ENCODE data around the gene DROSHA. TPM values are rescaled to one million over a fixed set of nuclear protein-coding genes. Genes with fewer than 3 reads are reported as not detected.

The DROSHA gene
- total and polyA plus RNA-seq, 4 experiments from 2014 or later, result 8.8 to 92.6 (median 50.7) TPM

DNA sequence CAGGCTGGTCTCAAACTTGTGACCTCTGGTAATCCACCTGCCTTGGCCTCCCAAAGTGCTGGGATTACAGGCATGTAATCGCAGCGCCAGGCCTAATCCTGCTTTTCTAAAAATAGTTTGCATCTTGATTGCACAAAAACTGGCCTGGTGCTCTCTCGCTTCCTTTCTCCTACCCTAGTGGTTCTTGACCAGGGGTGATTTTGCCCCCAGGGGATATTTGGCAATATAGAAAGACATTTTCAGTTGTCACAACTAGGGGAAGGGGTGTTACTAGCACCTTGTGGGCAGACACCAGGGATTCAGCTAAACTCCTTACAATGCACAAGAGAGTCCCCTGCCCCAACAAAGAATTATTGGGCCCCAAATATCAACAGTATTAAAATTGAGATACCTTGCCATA, 139.8 kb downstream of the DROSHA start:
- no peaks in the 10 kb centered on the region for H3K36me3 Mint-ChIP-seq
- H3K4me3 Mint-ChIP-seq, result no peak overlapping the region
- POLR2A ChIA-PET (ENCODE audit: partially characterized antibody), result no interaction called here
- Histone ChIP-seq H3K27me3 (ENCODE audit: insufficient read depth, low read length) (no peaks in the 10 kb centered on the region), H3K36me3 (ENCODE audit: insufficient read depth, low read length) (no peaks in the 10 kb centered on the region), H3K4me1 (ENCODE audit: insufficient read depth, low read length) (no peaks in the 10 kb centered on the region), H3K4me3 (ENCODE audit: low read length in 2 of 2) (no peak overlapping the region), H3K27ac (ENCODE audit: low read depth, low read length) (no peak overlapping the region), H3K9me3 (ENCODE audit: control insufficient read depth in 1 of 2, low read length in 2 of 2) (no peaks in the 10 kb centered on the region)
- no peaks in the 10 kb centered on the region for H3K4me1 Mint-ChIP-seq
- CTCF ChIA-PET (ENCODE audit: partially characterized antibody), result no interaction called here
- H3K9me3 Mint-ChIP-seq, result peaks cover 0 to 21% (median 13%) of the 10 kb centered on the region in 8 donors
- intact Hi-C loops (cut with micrococcal nuclease), result no loop called here
- H3K27ac Mint-ChIP-seq, result no peak overlapping the region
- no peaks in the 10 kb centered on the region for H3K27me3 Mint-ChIP-seq
- DNase-seq, result no peak

- Histone ChIP-seq H3K9me3 (ENCODE audit: control insufficient read depth in 1 of 2, low read length in 2 of 2) (no peaks in the 10 kb centered on the region), H3K27me3 (ENCODE audit: insufficient read depth, low read length) (no peaks in the 10 kb centered on the region), H3K36me3 (ENCODE audit: insufficient read depth, low read length) (no peaks in the 10 kb centered on the region), H3K27ac (ENCODE audit: low read depth, low read length) (no peak overlapping the region), H3K4me3 (ENCODE audit: low read length in 2 of 2) (no peak overlapping the region), H3K4me1 (ENCODE audit: insufficient read depth, low read length) (no peaks in the 10 kb centered on the region)
- intact Hi-C loops (cut with micrococcal nuclease), result no loop called here
- POLR2A ChIA-PET (ENCODE audit: partially characterized antibody), result no interaction called here
- Mint-ChIP-seq H3K27me3 (no peaks in the 10 kb centered on the region), H3K9me3 (peaks cover 0 to 21% (median 15%) of the 10 kb centered on the region in 8 donors), H3K4me1 (no peaks in the 10 kb centered on the region), H3K36me3 (no peaks in the 10 kb centered on the region), H3K27ac (no peak overlapping the region), H3K4me3 (no peak overlapping the region)
- CTCF ChIA-PET (ENCODE audit: partially characterized antibody), result no interaction called here
- DNase-seq, result no peak
Observed at GRCh38 chr5:31390256-31390655, 141.6 kb downstream of the DROSHA start.

- H3K4me3 ChIP-seq (ENCODE audit: low read length in 2 of 2), result no peak overlapping the region
- intact Hi-C loops (cut with micrococcal nuclease), result no loop called here
Observed at GRCh38 chr5:31385774-31386537, 145.9 kb downstream of the DROSHA start.

GRCh38 chr5:31383734-31384133, 148.2 kb downstream of the DROSHA start:
- H3K4me1 Mint-ChIP-seq, result no peaks in the 10 kb centered on the region
- POLR2A ChIA-PET (ENCODE audit: partially characterized antibody), result no interaction called here
- no peak for DNase-seq
- Histone ChIP-seq H3K27ac (ENCODE audit: low read depth, low read length) (no peak overlapping the region), H3K36me3 (ENCODE audit: insufficient read depth, low read length) (no peaks in the 10 kb centered on the region), H3K9me3 (ENCODE audit: control insufficient read depth in 1 of 2, low read length in 2 of 2) (no peaks in the 10 kb centered on the region), H3K4me1 (ENCODE audit: insufficient read depth, low read length) (no peaks in the 10 kb centered on the region), H3K4me3 (ENCODE audit: low read length in 2 of 2) (no peak overlapping the region), H3K27me3 (ENCODE audit: insufficient read depth, low read length) (no peaks in the 10 kb centered on the region)
- no peak overlapping the region for H3K4me3 Mint-ChIP-seq
- no peak overlapping the region for H3K27ac Mint-ChIP-seq
- H3K9me3 Mint-ChIP-seq, result peaks cover 0 to 16% (median 7%) of the 10 kb centered on the region in 8 donors
- CTCF ChIA-PET (ENCODE audit: partially characterized antibody), result interaction anchor here (0.9 kb wide), 1 partner anchor 10 kb away, joined by 4 read pairs; no protein-coding TSS in a partner anchor
- peaks cover 13 to 17% of the 10 kb centered on the region in 2 donors for H3K27me3 Mint-ChIP-seq
- intact Hi-C loops (cut with micrococcal nuclease), result no loop called here
- no peaks in the 10 kb centered on the region for H3K36me3 Mint-ChIP-seq

More at GRCh38 chr5:31385774-31386537, 145.9 kb downstream of the DROSHA start:
- no peaks in the 10 kb centered on the region for H3K9me3 ChIP-seq (ENCODE audit: control insufficient read depth in 1 of 2, low read length in 2 of 2)
- Mint-ChIP-seq H3K27ac (no peak overlapping the region), H3K27me3 (peaks cover 12 to 14% of the 10 kb centered on the region in 2 donors), H3K4me3 (no peak overlapping the region), H3K36me3 (no peaks in the 10 kb centered on the region), H3K9me3 (peaks cover 0 to 21% (median 15%) of the 10 kb centered on the region in 8 donors), H3K4me1 (no peaks in the 10 kb centered on the region)
- H3K27me3 ChIP-seq (ENCODE audit: insufficient read depth, low read length), result no peaks in the 10 kb centered on the region
- no peak overlapping the region for H3K27ac ChIP-seq (ENCODE audit: low read depth, low read length)
- no peaks in the 10 kb centered on the region for H3K36me3 ChIP-seq (ENCODE audit: insufficient read depth, low read length)
- ChIA-PET CTCF (ENCODE audit: partially characterized antibody) (no interaction called here), POLR2A (ENCODE audit: partially characterized antibody) (no interaction called here)
- no peak for DNase-seq
- no peaks in the 10 kb centered on the region for H3K4me1 ChIP-seq (ENCODE audit: insufficient read depth, low read length)

- POLR2A ChIA-PET (ENCODE audit: partially characterized antibody), result no interaction called here
- H3K27ac Mint-ChIP-seq, result no peak overlapping the region
- intact Hi-C loops (cut with micrococcal nuclease), result no loop called here
- H3K27me3 Mint-ChIP-seq, result peaks cover 13 to 17% of the 10 kb centered on the region in 2 donors
- DNase-seq, result no peak
- no peaks in the 10 kb centered on the region for H3K36me3 ChIP-seq (ENCODE audit: insufficient read depth, low read length)
- H3K27ac ChIP-seq (ENCODE audit: low read depth, low read length), result no peak overlapping the region
- H3K4me1 Mint-ChIP-seq, result no peaks in the 10 kb centered on the region
- H3K4me3 Mint-ChIP-seq, result no peak overlapping the region
- H3K36me3 Mint-ChIP-seq, result no peaks in the 10 kb centered on the region
- CTCF ChIA-PET (ENCODE audit: partially characterized antibody), result no interaction called here
- no peaks in the 10 kb centered on the region for H3K27me3 ChIP-seq (ENCODE audit: insufficient read depth, low read length)
- H3K4me1 ChIP-seq (ENCODE audit: insufficient read depth, low read length), result no peaks in the 10 kb centered on the region
- no peak overlapping the region for H3K4me3 ChIP-seq (ENCODE audit: low read length in 2 of 2)
- peaks cover 0 to 5% (median 2%) of the 10 kb centered on the region in 8 donors for H3K9me3 Mint-ChIP-seq
- H3K9me3 ChIP-seq (ENCODE audit: control insufficient read depth in 1 of 2, low read length in 2 of 2), result no peaks in the 10 kb centered on the region
Observed at GRCh38 chr5:31382051-31382878, 149.6 kb downstream of the DROSHA start.

- Mint-ChIP-seq H3K9me3 (peaks cover 0 to 4% (median 0%) of the 10 kb centered on the region in 8 donors), H3K4me1 (no peaks in the 10 kb centered on the region), H3K27me3 (peaks cover 13 to 17% of the 10 kb centered on the region in 2 donors), H3K4me3 (no peak overlapping the region), H3K36me3 (no peaks in the 10 kb centered on the region), H3K27ac (no peak overlapping the region)
- no peaks in the 10 kb centered on the region for H3K27me3 ChIP-seq (ENCODE audit: insufficient read depth, low read length)
- ChIA-PET POLR2A (ENCODE audit: partially characterized antibody) (no interaction called here), CTCF (ENCODE audit: partially characterized antibody) (no interaction called here)
- no peaks in the 10 kb centered on the region for H3K4me1 ChIP-seq (ENCODE audit: insufficient read depth, low read length)
- H3K4me3 ChIP-seq (ENCODE audit: low read length in 2 of 2), result no peak overlapping the region
- no peaks in the 10 kb centered on the region for H3K9me3 ChIP-seq (ENCODE audit: control insufficient read depth in 1 of 2, low read length in 2 of 2)
- H3K36me3 ChIP-seq (ENCODE audit: insufficient read depth, low read length), result no peaks in the 10 kb centered on the region
- DNase-seq, result no peak
- intact Hi-C loops (cut with micrococcal nuclease), result no loop called here
- H3K27ac ChIP-seq (ENCODE audit: low read depth, low read length), result no peak overlapping the region
Observed at GRCh38 chr5:31381299-31381698, 150.6 kb downstream of the DROSHA start.

- no peaks in the 10 kb centered on the region for H3K4me1 Mint-ChIP-seq
- peaks cover 13 to 17% of the 10 kb centered on the region in 2 donors for H3K27me3 Mint-ChIP-seq
- Histone ChIP-seq H3K27ac (ENCODE audit: low read depth, low read length) (no peak overlapping the region), H3K36me3 (ENCODE audit: insufficient read depth, low read length) (no peaks in the 10 kb centered on the region), H3K9me3 (ENCODE audit: control insufficient read depth in 1 of 2, low read length in 2 of 2) (no peaks in the 10 kb centered on the region), H3K27me3 (ENCODE audit: insufficient read depth, low read length) (no peaks in the 10 kb centered on the region), H3K4me3 (ENCODE audit: low read length in 2 of 2) (no peak overlapping the region), H3K4me1 (ENCODE audit: insufficient read depth, low read length) (no peaks in the 10 kb centered on the region)
- peaks cover 0 to 2% (median 0%) of the 10 kb centered on the region in 8 donors for H3K9me3 Mint-ChIP-seq
- H3K4me3 Mint-ChIP-seq, result no peak overlapping the region
- no peak overlapping the region for H3K27ac Mint-ChIP-seq
- intact Hi-C loops (cut with micrococcal nuclease), result no loop called here
- DNase-seq, result no peak
- POLR2A ChIA-PET (ENCODE audit: partially characterized antibody), result no interaction called here
- H3K36me3 Mint-ChIP-seq, result no peaks in the 10 kb centered on the region
- CTCF ChIA-PET (ENCODE audit: partially characterized antibody), result no interaction called here
Observed at GRCh38 chr5:31380049-31380448, 151.8 kb downstream of the DROSHA start.
